Activated CD8-positive, alpha-beta memory T cell treated with anti-CD3 and anti-CD28 coated beads for 24 hours (primary cell): ENCODE data around the gene LRRC74B.
"Not testable (repeated sequence)": the region's sequence is repeated elsewhere in the genome, so short reads cannot be mapped to it uniquely, and the experiment has no call there.

Source experiments
- DNase-seq: peaks from one replicate; pipeline ENCODE4 v3.0.0-alpha.2; 2020

Gene LRRC74B

GRCh38 chr22:21055880-21056319 lies 10.2 kb downstream of the LRRC74B start:
- no peak for DNase-seq

DNA sequence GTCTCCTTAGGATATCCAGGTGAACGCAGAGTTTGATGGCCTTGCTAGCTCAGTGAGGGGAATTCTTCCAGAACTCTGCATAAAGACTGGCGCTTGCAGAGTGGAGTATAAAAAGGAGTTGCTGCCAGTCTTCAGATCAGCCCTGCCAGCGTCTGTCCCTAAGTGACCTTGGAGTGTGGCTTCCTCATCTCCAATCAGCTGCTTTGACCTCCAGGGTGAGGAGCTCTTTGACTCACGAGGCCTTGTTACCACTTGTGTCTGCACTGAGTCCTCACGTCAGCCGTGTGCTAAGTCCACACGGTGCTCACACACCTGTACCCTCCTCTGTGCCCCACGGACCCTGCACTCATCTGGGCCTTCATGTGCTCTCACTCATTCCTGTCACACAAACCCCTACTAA lies 14.6 kb downstream of the LRRC74B start:
- DNase-seq: not testable (repeated sequence)

DNA sequence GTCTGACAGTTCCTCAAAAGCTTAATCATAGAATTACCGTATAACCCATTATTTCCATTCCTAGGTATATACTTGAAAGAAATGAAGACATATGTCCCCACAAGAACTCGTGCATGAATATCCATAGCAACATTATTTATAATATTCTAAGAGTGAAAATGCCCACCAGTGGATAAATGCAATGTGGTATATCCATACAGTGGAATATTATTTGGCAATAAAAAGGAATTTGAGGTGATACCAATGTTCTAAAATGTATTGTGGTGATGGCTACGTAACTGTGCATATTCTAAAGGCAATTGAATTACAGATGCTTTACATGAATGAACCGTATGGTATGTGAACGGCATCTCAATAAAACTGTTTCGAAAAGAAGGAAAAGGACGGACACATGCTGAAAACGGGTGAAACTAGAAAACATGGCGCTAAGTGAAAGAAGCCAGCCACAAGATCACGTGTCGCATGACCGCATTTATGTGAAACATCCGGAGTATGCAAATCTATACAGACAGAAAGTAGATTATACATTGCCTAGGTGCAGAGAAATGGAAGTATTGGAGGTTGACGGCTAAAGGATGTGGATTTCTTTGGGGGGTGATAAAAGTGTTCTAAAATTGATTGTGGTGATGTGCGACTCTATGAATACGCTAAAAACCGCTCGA lies 16.0 kb downstream of the LRRC74B start:
- DNase-seq: not testable (repeated sequence)

DNA sequence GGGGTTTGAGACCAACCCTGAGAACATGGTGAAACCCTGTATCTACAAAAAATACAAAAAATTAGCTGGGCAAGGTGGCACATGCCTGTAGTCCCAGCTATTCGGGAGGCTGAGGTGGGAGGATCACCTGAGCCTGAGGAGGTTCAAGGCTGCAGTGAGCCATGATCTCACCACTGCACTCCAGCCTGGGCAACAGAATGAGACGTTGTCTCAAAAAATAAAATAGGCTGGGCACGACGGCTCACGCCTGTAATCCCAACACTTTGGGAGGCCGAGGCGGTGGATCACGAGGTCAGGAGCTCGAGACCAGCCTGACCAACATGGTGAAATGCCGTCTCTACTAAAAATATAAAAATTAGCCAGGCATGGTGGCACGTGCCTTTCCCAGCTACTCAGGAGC lies 18.7 kb downstream of the LRRC74B start:
- not testable (repeated sequence) for DNase-seq

DNA sequence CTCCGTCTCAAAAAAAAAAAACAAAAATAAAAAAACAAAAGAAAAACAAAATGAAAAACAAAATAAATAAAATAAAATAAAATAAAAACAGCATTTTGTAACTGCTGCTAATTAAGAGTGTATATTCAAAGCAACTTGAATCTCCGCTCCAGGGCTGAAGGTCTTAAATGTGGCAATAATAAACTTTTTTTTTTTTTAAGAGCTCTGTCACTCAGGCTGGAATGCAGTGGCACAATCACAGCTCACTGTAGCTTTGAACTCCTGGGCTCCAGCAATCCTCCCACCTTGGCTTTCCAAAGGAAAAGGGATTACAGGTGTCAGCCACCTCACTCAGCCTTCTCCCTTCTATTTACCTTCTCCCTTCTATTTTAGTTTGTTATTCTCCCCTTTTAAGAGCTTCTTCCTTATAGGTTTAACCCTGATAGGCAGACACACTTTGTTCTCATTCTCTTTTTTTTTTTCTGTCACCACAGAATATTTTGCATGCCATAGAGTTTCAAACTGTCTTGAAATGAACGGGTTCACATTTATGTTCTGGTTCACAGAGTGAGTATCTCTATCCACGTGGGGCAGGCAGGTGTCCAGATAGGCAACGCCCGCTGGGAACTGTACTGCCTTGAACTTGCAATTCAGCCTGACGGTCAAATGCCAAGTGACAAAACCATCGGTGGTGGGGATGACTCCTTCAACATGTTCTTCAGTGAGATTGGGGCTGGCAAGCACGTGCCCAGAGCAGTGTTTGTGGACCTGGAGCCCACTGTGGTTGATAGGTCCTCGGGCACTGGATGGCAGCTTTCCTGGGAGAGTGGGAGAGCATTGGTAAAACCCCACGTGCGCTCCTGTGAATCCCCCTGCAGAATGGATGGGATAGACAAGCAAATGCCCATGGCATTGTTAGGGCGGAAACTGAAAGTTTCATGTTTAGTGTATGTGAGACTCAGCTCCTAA lies 19.4 kb downstream of the LRRC74B start:
- DNase-seq: no peak

GRCh38 chr22:21067075-21067900 lies 21.5 kb downstream of the LRRC74B start:
- DNase-seq: no peak

GRCh38 chr22:21067901-21068680 lies 22.3 kb downstream of the LRRC74B start:
- DNase-seq: no peak

GRCh38 chr22:21068681-21069276 lies 23.0 kb downstream of the LRRC74B start:
- DNase-seq: no peak

GRCh38 chr22:21069375-21069774 lies 23.6 kb downstream of the LRRC74B start:
- DNase-seq: no peak

GRCh38 chr22:21070690-21071615 lies 25.2 kb downstream of the LRRC74B start:
- no peak for DNase-seq

DNA sequence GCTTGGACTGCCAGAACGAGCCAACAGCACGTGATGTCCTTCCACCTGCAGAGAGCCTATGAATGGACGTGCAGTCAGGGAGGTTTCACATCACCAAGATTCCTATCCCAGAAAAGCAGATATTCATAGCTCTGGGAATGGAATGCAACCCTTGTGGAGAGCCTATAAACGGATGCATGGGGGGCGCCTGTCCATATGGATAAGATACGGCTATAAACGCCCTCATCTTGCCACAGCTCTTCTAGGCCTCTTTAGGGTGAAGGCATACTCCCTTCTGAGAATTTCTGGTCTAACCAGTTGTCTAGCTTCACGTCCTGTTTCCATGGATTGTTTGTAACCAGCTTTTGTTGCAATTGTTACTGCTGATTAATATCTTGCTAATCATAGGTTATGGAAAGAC lies 26.1 kb downstream of the LRRC74B start:
- not testable (repeated sequence) for DNase-seq

DNA sequence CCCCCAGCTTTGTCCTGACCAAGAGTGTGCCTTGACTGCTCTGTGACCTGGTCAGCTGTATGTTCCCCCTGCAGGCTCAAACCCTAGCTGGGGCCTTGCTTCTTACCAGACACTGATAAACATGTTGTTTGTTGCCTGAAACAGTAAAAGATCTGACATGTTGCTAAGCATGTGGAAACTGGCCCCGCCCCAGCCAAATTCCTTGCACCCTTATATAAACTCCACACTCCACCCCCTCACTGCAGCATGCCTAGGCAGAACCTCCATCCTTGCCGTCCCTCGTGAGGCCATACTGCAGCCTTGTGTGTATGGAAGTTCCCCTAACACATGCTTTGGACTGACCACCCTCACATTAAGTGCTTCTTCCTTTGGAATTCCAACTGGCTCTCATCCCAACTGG lies 27.3 kb downstream of the LRRC74B start:
- no peak for DNase-seq

DNA sequence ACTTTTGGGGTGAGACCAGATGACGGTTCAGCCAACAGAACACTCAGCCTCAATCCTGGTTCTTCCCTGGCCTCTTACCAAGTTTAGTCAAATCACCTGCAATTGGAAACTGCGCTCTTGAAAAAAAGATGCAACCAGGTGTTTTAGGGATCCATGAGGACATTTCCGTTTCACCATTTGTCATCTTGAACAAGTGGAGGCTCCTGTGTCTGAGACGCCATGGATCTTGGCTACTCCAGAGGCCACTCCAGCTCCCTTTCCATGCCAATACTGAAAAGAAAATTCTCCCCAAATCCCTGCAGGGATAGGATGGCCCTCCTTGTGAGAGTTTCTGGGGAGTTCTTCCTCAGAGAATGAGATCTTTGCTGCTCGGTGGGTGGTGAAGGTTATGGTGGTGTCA lies 27.7 kb downstream of the LRRC74B start:
- DNase-seq: no peak

DNA sequence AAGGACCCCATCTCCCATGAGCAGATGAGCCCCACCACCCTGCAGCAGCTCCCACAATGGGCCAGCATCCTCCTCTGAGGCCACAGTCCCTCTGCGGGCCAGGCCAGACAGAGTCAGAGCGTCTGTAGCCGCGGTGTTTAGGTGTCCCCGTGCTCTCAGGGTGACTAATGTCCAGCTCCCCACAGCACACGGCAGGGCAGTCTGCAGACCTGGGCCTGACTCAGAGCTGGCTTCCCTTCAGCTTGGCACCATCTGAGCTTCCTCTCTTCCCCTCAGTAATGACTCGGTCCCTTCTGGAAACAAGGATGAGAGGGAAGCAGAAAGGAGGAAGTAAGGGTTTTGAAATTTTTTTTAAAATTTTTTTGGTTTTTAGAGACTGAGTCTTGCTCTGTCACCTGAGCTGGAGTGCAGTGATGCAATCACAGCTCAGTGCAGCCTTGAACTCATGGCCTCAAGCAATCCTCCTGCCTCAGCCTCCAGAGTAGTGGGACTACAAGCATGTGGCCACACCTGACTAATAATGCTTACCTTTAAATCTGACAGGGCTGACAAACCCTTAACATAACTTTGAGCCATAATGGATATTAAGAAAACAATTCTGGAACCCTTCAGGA lies 28.5 kb downstream of the LRRC74B start:
- no peak for DNase-seq

GRCh38 chr22:21075516-21076138 lies 29.9 kb downstream of the LRRC74B start:
- no peak for DNase-seq

DNA sequence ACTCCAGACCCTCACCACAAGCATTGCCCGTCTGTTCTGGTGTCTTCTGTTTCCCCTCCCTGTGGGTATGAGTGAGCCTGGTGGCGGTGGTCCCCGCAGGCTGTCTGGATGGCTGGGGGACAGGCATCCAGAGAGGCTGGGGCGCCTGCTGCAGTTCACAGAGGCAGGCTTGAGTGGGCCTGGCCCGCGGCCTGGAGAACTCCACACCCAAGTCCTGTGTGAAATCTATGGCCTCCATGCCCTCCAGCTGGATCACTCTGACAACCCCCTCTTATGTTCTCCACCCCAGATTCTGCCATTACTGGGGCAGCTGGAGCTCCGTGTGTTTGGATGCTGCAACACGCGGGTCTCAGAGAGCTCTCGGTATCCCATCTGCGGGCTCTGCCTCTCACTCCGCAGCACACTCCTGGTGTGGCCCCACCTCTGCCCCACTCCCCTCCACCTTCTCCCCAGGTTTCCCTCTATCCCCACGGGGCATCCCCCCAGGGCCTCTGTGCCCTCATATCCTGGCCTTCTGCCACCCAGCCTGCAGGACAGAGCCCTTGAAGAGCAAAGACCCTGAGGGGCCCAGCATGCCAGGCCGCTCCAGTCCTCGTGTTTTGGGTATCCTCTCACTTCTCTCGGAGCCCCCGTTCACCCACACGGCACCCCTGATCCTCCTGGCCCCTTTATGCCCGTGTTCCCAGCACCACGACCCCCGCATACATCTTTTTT lies 31.3 kb downstream of the LRRC74B start:
- DNase-seq: no peak

DNA sequence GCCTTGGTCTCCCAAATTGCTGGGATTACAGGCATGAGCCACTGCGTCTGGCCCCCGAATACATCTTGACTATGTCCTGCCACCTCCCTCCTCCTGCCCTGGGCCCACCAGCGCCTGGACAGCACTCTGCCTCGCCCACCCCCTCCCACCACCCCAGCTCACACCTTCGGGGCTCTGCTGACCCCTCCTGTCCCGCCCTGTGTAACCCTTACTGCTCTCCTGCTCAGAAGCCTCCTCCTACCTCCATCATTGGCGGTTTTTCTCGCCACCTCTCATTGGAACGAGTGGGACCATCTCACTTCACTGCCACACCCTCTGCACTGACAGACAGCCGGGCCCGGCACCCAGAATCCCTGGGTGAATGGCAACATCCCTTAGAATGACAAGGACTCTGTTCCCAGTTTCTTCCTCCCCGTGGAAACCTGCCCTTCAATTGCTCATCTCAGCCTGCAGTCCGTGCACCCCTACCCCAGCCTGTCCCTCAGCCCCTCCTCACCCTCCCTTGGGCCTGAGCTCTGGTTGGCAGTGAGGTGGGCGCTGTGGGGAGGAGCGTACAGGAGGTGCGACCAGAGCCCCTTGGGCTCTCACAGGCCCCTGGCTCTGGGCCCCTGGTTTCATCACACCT lies 32.2 kb downstream of the LRRC74B start:
- no peak for DNase-seq

GRCh38 chr22:21078916-21079315 lies 33.2 kb downstream of the LRRC74B start:
- DNase-seq: no peak

- DNase-seq: no peak
Measured at GRCh38 chr22:21079493-21079892, 33.7 kb downstream of the LRRC74B start.
